HFF-Myc (cell line): ENCODE results near the gene NAA80.

Experiments used
- DNase-seq: peaks from one replicate; pipeline ENCODE4 v3.0.0-alpha.2; 2011; ENCODE audit warnings: low read depth; ENCODE audit errors: extremely low read depth
- H3K4me3 ChIP-seq: replicated peaks from 2 replicates; pipeline ENCODE4 v1.5.1; 2011; ENCODE audit warnings: low read depth, mild to moderate bottlenecking, control low read depth, low read length
- CTCF ChIP-seq: IDR thresholded peaks from 2 replicates; pipeline ENCODE4 v1.5.1; 2012; ENCODE audit warnings: mild to moderate bottlenecking, low read depth, low read length, control low read depth; ENCODE audit errors: missing control alignments

NAA80 gene

GRCh38 chr3:50336452-50337174 is 37.4 kb upstream of the NAA80 start:
- H3K4me3 ChIP-seq = peak overlapping the region; percentile 97
- no peak for TF ChIP-seq CTCF
- no peak for DNase-seq

GRCh38 chr3:50334339-50335075 is 35.3 kb upstream of the NAA80 start:
- H3K4me3 ChIP-seq = peak overlapping the region; percentile 97
- DNase-seq = no peak
- no peak for TF ChIP-seq CTCF

- no peak for TF ChIP-seq CTCF
Measured at GRCh38 chr3:50333744-50334328, 34.6 kb upstream of the NAA80 start.

DNA sequence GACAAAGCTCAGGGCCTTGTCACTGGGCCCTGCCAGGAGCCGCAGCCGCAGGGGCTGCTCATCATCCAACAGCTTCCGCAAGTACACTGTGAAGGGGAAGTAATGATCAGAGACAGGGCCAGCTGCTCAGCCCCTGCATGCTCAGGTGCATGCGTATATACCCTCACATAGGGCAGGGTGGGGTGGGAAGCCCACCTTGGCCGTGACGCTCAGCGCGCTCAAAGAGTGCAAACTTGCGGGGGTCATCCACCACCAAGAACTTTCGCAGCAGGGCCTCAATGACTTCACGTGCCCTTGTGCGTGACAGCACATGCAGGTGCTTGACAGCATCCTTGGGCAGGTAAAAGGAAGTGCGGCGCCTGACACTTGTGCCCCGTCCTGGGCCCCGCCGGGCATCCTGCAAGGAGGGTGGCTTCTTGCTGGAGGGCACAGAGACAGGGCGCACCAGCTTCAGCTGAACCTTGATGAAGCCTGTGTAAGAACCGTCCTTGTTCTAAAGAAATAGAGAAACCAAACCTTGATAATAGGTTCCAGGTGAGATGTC is 32.2 kb upstream of the NAA80 start:
- H3K4me3 ChIP-seq = no peak overlapping the region
- no peak for TF ChIP-seq CTCF
- DNase-seq = no peak

More at GRCh38 chr3:50333744-50334328, 34.6 kb upstream of the NAA80 start:
- H3K4me3 ChIP-seq = peak overlapping the region; percentile 8; the same call in 1 of the 2 replicates
- DNase-seq = no peak

GRCh38 chr3:50330330-50330729 is 31.1 kb upstream of the NAA80 start:
- no peak for TF ChIP-seq CTCF
- DNase-seq = no peak
- no peak overlapping the region for H3K4me3 ChIP-seq

GRCh38 chr3:50327943-50328691 is 28.9 kb upstream of the NAA80 start, which contains the start of gene TUSC2:
TUSC2 (minus strand) TSS chr3:50328223; CDS start chr3:50328099, 124 bp downstream.
- TF ChIP-seq CTCF = no peak
- no peak for DNase-seq
- peak within 1 kb of the TSS; percentile 94 for H3K4me3 ChIP-seq
